Islet of Langerhans (tissue), 1 donor: Measurements from ENCODE around the gene TIMM44.

ENCODE experiments used
- FAIRE-seq: peaks from one replicate; lab custom pipeline; 2011; peaks lifted over from hg19 to GRCh38; lab: Jason Lieb, UNC

TIMM44 gene

GRCh38 chr19:7943444-7944176, at the start of gene TIMM44:
Gene TIMM44, minus strand, starts transcription at chr19:7943666. Its CDS starts 15 bp downstream, at chr19:7943651.
- FAIRE-seq: peak; percentile 97

GRCh38 chr19:7992575-7992974, 49.1 kb upstream of the TIMM44 start:
- FAIRE-seq: no peak

DNA sequence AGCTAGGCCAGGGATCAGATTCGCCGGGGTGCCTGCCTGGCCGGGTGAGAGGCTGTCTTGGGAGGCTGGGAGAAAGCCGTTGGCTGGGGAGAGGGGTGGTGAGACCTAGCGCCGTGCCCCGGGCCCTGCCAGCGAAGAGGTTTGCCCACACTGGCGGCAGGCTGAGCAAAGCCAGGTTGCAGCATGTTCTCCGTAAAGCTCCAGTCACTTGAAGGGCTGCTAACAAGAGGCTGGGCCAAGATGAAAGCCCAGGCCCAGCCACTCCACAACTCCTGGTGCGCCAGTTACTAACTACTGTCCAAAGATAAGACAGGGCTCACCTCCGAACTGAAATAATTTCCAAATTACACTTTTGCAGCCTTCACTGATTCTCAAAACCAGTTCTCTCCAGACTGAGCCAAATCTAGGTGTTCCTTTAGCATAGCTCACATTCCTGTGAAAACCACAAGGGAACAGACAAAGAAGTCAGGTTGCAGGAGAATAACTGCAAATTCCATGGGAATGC, 45.7 kb upstream of the TIMM44 start:
- no peak for FAIRE-seq

DNA sequence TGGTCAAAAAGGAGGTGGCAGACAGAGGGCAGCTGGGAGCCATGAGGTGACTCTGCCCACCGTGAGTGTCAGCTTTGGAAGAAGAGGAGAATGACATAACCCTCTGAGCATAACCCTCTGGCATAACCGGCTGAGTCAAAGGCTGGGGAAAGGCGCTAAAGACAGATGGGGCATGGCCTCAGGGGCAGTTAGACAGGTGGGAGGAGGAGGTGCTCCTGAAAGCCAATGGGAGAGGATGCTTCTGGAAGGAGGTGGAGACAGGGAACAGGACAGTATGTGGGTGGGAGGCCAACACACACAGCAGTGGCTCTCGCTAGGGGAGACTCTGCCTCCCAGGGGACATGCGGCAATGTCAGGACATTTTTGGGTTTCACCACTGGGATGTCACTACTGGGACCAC, 44.8 kb upstream of the TIMM44 start:
- FAIRE-seq: no peak

DNA sequence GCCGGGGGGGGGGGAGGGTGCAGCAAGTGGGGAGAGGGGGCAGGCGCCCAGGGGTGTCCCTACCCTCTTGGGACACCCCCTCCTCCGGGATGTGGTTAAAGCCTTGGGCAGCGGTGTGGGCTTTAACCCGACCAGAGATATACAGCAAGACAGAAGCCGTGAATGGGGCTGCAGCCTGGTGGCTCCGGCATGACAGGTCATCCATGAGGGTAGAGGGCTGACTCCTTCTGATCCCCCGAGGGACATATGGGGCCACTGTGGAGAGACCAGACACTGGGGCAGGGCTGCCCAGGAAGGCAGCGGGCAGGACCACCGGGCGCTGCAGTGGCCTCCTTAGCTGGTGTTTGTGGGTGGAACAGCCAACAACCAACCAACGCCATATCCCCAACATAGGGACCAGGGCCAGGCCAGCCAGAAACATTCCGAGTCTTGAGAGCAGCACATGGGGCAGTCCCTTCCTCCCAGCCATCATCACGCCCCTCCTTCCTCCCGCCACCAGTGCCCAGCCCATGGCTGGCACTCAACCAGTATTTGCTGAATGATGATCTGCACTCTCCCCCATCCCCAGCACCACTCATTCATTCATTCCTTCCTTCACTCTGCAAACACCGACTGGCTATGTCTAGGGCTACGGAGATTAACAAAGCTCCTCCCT, 43.8 kb upstream of the TIMM44 start:
- no peak for FAIRE-seq

DNA sequence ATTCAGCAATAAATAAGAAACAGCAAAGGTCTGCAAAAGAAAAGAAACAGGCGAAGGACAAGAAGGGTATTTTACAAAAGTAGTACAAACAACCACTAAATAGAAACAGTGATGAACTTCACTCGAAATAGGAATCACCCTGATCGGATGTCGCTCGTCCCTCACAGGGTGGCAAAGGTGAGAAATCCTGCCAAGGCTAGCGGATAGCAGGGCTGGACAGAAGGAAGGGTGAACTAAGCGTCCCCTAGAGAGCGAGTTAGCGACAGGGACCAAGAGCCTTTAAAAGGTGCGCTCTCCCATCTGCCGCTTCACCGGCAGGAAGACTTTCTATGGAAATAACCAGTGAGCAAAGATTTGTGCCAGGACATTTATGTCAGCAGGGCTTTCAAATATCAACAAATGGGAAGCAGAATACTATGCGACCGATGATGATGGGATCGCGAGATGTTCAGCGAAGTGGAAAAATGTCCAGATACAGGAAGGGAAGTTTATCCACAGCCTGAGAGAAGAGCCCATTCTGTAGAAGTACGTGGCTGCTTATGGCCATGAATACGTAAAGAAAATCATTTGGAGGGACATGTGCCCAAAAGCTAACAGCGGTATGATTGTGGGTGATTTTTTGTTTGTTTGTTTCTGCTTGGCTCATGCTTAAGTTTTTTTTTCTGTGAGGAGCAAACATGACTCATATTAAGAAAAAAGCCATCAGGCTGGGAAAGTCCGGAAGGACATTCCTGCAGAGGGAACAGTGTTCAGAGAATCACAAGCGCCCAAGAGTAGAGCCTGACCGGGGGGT, 43.1 kb upstream of the TIMM44 start:
- no peak for FAIRE-seq

GRCh38 chr19:7985481-7985911, 42.0 kb upstream of the TIMM44 start:
- no peak for FAIRE-seq

DNA sequence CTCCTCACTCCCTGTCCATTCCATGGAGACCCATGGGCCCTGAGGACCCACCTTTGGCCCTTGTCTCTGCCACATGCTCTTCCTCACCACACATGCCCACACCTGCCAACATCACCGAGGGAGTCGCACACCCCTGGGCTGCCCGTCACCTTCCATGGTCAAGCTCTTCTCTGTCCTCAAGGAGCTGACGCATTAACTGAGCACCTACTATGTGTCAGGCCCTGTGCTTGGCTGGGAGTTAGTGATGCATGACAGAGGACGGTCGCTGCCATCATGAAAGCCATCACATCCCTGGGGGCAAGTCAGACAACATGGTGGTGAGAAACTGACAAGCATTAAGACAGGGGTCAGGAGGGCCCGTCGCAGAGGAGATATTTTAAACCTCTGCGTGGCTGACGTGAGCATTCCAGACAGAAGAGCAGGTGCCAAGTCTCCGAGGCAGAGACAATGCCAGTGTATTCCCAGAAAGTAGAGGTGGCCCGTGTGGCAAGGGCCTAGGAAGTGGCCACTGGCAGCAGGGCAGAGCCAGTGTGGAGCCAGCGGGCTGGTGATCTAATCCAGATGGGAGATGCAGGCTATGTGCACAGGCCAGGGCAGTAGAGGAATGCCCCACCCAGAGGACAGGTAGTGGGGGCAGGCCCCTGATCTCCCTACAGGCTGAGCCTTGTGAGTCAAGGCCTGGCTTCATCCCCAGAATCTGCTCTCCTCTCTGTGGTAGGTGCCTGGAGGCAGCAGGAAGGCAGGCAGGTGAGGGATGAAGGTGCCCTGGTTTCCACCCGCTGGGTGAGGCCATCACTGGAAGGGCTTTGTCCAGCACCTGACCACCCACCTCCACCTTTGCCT, 40.8 kb upstream of the TIMM44 start:
- no peak for FAIRE-seq

- no peak for FAIRE-seq
Observed at GRCh38 chr19:7983286-7983950, 40.0 kb upstream of the TIMM44 start.

DNA sequence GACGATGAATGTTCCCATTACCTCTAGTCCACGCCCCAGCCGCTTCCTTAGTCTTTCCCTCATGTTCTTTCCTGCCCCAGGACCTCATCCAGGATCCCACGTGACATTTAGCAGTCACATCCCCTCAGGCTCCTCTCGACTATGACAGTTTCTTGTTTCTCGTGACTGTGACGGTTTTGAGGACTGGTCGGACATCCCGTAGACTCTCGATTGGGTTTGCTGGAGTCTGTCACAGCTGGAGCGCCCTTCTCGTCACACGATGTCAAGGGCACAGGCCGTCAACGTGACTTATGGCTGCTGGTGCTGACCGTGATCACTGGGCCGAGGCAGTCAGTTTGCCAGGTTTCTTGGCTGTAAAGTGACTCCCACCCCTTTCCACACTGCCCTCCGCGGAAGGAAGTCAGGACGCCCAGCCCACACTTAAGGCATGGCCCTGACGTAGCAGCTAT, 39.2 kb upstream of the TIMM44 start:
- no peak for FAIRE-seq

DNA sequence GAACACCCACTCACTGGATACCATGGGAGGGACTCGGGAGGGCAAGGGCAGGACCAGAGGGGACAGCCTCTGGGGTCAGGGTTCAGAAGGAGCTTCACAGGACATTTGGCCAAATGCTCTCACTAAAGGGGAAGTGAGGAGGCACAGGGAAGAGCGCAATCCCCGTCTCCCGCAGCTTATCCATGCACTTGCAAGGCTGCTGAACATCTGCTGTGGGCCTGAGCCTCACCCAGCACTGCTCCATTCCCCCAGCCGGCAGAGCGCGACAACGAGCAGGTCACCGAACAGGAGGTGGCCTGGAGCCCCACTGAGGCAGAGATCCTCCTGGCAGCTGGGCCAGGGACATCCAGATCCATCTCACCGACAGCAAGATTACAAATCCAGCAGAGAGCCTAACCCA, 38.6 kb upstream of the TIMM44 start:
- no peak for FAIRE-seq

GRCh38 chr19:7981661-7982060, 38.2 kb upstream of the TIMM44 start:
- no peak for FAIRE-seq

GRCh38 chr19:7981199-7981598, 37.7 kb upstream of the TIMM44 start:
- no peak for FAIRE-seq

GRCh38 chr19:7980635-7981121, 37.2 kb upstream of the TIMM44 start:
- no peak for FAIRE-seq

- no peak for FAIRE-seq
Observed at GRCh38 chr19:7980168-7980567, 36.7 kb upstream of the TIMM44 start.

- no peak for FAIRE-seq
Observed at GRCh38 chr19:7979559-7979958, 36.1 kb upstream of the TIMM44 start.

- no peak for FAIRE-seq
Observed at GRCh38 chr19:7979011-7979410, 35.5 kb upstream of the TIMM44 start.

- FAIRE-seq: no peak
Observed at GRCh38 chr19:7978179-7978825, 34.8 kb upstream of the TIMM44 start.

- no peak for FAIRE-seq
Observed at GRCh38 chr19:7977723-7978040, 34.2 kb upstream of the TIMM44 start.

- no peak for FAIRE-seq
Observed at GRCh38 chr19:7977021-7977722, 33.7 kb upstream of the TIMM44 start.
